H1 (cell line): Measurements from ENCODE around the gene FASN. TPM values are rescaled to one million over a fixed set of nuclear protein-coding genes. Genes with fewer than 3 reads are reported as not detected.

Experiments used
- BRCA1 ChIP-seq: IDR thresholded peaks from 2 replicates; pipeline ENCODE4 v1.6.1; 2012; ENCODE audit warnings: low read depth, low read length, improper control_type of control experiment
- EP300 ChIP-seq, 2 experiments: IDR thresholded peaks; 1 replicate in 1 of 2; 2 replicates in 1 of 2; pipeline ENCODE4 v1.6.1; 2011 to 2012; ENCODE audit warnings: low read depth in 2 of 2, low read length in 2 of 2, mild to moderate bottlenecking in 2 of 2, borderline replicate concordance in 1 of 2, inconsistent platforms in 1 of 2, moderate library complexity in 1 of 2
- POU5F1 ChIP-seq: IDR thresholded peaks from 2 replicates; pipeline ENCODE4 v1.6.1; 2011; ENCODE audit warnings: low read depth, mild to moderate bottlenecking, low read length, moderate library complexity
- RNF2 ChIP-seq: fragments of 200-900, 300-1000 bp; sonication (generic); IDR thresholded peaks from 2 replicates; pipeline ENCODE4 v1.7.1; 2016; ENCODE audit warnings: borderline replicate concordance, low read depth, mild to moderate bottlenecking, antibody characterized with exemption, low read length; ENCODE audit not compliant: poor library complexity, severe bottlenecking; ENCODE audit errors: missing control alignments
- RXRA ChIP-seq: IDR thresholded peaks from 2 replicates; pipeline ENCODE4 v1.6.1; 2011; ENCODE audit warnings: low read depth, mild to moderate bottlenecking, low read length, moderate library complexity; ENCODE audit not compliant: insufficient read depth
- polyA plus RNA-seq, 7 experiments: library from polyadenylated mRNA; depleted of rRNA in 3 of 7; stranded (reverse) in 5 of 7; unstranded in 2 of 7; fragments of >200 nt in 5 of 7; fragments of 200-250 nt in 2 of 7; gene quantifications; 1 replicate in 5 of 7; 2 replicates in 1 of 7; 4 replicates in 1 of 7; pipeline versions ENCODE4 v1.2.1 to v1.2.3, GENCODE V29; 2011 to 2013; ENCODE audit warnings: missing spikeins in 2 of 7, mixed read lengths in 2 of 7
- total RNA-seq: library from RNA; stranded (reverse); fragmentation: NEBNext Ultra II Directional; extraction: Animal tissue kit (Norgen Biotek cat#: 25700); gene quantifications from 2 replicates; pipeline ENCODE4 v1.2.1, GENCODE V29; 2021
- TF ChIP-seq, protein P1 (sequence below): fragments of 300-600 bp; sonication (generic); IDR thresholded peaks from 2 replicates; pipeline ENCODE4 v1.7.1; 2012; ENCODE audit warnings: low read length, moderate library complexity, mild to moderate bottlenecking, inconsistent platforms; ENCODE audit not compliant: insufficient replicate concordance

FASN gene
- total and polyA plus RNA-seq, 2 of the 8 experiments (the other 6 are each of a cell fraction or from before 2014, with no cell fraction given), result 143 to 561 TPM

DNA sequence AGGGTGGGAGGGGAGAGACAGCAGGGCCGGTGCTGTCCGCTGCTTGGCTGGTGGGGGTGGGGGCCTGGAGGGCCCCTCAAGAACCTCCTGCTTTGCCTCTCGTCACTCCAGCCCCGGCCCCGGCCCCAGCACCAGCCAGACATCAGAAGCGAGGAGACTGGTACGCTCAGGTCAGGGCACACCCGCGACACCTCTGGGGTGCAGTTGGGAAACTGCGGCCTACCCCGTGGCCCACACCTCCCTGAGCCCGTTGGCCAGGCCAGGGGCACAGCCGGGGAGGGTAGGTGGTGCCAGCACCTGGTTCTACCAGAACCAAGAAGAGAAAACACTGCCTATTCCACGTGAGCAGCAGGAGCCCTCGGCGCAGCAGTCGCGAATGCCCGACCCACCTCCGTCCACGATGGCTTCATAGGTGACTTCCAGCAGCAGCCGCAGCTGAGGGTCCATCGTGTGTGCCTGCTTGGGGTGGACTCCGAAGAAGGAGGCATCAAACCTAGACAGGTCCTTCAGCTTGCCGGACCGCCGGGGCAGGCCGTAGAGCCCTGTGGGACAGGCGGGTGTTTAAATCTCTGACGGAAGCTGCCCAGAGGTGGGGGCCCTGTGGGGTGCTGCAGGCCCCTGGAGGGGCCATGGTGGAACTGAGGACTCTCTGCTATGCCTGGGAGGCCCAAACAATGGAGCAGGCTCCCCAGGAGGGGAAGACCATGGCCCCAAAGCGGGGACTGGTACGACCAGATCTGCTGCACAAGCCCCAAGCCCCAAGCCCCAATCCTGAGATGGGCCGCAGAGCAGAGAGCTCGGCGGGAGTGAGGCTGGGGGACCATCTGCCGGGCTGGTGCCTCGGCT lies 2.9 kb downstream of the FASN start (continued):
- TF ChIP-seq RXRA, result no peak
- TF ChIP-seq EP300 (IDR thresholded peaks at IDR 0.05; ENCODE audit: borderline replicate concordance in 1 of 2, low read depth in 2 of 2, low read length in 2 of 2), result no peak
- no peak for TF ChIP-seq POU5F1
- TF ChIP-seq BRCA1, result no peak
- TF ChIP-seq, protein P1, sequence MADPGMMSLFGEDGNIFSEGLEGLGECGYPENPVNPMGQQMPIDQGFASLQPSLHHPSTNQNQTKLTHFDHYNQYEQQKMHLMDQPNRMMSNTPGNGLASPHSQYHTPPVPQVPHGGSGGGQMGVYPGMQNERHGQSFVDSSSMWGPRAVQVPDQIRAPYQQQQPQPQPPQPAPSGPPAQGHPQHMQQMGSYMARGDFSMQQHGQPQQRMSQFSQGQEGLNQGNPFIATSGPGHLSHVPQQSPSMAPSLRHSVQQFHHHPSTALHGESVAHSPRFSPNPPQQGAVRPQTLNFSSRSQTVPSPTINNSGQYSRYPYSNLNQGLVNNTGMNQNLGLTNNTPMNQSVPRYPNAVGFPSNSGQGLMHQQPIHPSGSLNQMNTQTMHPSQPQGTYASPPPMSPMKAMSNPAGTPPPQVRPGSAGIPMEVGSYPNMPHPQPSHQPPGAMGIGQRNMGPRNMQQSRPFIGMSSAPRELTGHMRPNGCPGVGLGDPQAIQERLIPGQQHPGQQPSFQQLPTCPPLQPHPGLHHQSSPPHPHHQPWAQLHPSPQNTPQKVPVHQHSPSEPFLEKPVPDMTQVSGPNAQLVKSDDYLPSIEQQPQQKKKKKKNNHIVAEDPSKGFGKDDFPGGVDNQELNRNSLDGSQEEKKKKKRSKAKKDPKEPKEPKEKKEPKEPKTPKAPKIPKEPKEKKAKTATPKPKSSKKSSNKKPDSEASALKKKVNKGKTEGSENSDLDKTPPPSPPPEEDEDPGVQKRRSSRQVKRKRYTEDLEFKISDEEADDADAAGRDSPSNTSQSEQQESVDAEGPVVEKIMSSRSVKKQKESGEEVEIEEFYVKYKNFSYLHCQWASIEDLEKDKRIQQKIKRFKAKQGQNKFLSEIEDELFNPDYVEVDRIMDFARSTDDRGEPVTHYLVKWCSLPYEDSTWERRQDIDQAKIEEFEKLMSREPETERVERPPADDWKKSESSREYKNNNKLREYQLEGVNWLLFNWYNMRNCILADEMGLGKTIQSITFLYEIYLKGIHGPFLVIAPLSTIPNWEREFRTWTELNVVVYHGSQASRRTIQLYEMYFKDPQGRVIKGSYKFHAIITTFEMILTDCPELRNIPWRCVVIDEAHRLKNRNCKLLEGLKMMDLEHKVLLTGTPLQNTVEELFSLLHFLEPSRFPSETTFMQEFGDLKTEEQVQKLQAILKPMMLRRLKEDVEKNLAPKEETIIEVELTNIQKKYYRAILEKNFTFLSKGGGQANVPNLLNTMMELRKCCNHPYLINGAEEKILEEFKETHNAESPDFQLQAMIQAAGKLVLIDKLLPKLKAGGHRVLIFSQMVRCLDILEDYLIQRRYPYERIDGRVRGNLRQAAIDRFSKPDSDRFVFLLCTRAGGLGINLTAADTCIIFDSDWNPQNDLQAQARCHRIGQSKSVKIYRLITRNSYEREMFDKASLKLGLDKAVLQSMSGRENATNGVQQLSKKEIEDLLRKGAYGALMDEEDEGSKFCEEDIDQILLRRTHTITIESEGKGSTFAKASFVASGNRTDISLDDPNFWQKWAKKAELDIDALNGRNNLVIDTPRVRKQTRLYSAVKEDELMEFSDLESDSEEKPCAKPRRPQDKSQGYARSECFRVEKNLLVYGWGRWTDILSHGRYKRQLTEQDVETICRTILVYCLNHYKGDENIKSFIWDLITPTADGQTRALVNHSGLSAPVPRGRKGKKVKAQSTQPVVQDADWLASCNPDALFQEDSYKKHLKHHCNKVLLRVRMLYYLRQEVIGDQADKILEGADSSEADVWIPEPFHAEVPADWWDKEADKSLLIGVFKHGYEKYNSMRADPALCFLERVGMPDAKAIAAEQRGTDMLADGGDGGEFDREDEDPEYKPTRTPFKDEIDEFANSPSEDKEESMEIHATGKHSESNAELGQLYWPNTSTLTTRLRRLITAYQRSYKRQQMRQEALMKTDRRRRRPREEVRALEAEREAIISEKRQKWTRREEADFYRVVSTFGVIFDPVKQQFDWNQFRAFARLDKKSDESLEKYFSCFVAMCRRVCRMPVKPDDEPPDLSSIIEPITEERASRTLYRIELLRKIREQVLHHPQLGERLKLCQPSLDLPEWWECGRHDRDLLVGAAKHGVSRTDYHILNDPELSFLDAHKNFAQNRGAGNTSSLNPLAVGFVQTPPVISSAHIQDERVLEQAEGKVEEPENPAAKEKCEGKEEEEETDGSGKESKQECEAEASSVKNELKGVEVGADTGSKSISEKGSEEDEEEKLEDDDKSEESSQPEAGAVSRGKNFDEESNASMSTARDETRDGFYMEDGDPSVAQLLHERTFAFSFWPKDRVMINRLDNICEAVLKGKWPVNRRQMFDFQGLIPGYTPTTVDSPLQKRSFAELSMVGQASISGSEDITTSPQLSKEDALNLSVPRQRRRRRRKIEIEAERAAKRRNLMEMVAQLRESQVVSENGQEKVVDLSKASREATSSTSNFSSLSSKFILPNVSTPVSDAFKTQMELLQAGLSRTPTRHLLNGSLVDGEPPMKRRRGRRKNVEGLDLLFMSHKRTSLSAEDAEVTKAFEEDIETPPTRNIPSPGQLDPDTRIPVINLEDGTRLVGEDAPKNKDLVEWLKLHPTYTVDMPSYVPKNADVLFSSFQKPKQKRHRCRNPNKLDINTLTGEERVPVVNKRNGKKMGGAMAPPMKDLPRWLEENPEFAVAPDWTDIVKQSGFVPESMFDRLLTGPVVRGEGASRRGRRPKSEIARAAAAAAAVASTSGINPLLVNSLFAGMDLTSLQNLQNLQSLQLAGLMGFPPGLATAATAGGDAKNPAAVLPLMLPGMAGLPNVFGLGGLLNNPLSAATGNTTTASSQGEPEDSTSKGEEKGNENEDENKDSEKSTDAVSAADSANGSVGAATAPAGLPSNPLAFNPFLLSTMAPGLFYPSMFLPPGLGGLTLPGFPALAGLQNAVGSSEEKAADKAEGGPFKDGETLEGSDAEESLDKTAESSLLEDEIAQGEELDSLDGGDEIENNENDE, result no peak
- no peak for TF ChIP-seq RNF2
